Limb (tissue), 2 donors: Measurements from ENCODE around the gene CALHM1.
"Not testable (repeated sequence)": the region's sequence is repeated elsewhere in the genome, so short reads cannot be mapped to it uniquely, and the experiment has no call there.

Experiments used
- DNase-seq, 2 donors: peaks; one replicate each; pipeline ENCODE4 v3.0.0-alpha.2; 2016; ENCODE audit errors: extremely low spot score in 2 of 2

The CALHM1 gene, protein sequence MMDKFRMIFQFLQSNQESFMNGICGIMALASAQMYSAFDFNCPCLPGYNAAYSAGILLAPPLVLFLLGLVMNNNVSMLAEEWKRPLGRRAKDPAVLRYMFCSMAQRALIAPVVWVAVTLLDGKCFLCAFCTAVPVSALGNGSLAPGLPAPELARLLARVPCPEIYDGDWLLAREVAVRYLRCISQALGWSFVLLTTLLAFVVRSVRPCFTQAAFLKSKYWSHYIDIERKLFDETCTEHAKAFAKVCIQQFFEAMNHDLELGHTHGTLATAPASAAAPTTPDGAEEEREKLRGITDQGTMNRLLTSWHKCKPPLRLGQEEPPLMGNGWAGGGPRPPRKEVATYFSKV

GRCh38 chr10:103458720-103459119 is at the start of gene CALHM1:
Gene CALHM1, minus strand, starts transcription at chr10:103458900. Its CDS starts 149 bp downstream, at chr10:103458751.
- DNase-seq: no peak

DNA sequence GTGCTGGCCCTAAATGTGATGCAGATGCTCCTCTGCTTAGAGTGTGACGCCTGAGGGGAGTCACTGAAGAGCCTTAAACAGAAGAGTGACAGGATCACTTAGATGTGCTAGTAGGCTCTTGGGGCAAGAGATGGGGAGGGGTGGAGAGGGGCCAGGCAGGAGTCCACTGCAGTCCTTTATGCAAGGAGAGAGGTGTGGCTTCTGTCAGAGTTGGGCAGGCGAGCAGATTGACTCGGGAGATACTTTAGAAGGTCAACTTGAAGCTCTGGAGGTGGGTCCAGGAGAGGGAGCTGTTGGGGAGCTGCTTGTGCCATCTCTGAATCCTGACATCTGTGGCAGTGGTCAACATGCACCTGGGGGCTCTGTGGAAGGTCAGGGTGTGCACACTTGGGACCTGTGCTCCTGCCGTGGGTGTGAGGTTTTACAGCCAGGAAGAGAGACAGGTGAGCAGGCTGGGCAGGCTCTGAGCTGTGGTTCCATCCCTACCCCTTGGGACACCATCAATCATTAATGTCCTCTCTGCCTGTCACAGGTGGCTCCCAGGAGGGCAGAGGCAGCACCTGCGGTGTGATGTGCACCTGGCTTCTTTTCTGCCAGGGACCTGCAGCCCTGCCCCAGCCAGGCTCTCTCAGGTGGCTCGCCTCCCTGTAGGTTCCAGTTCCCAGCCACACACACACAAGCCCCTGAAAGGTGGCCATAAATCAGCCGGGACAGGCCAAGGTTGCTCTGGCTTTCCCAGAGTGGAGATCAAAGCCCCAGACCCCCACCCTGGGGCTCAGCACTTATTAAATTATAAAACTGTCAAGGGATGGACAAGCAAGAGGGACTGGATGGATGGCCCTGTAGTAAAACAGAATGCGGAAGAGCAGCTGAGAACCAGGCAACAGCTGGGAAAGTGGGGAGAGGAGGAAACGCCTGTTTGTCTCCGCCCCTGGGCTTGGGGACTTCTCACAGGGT is 48.8 kb upstream of the CALHM1 start:
- DNase-seq: no peak

DNA sequence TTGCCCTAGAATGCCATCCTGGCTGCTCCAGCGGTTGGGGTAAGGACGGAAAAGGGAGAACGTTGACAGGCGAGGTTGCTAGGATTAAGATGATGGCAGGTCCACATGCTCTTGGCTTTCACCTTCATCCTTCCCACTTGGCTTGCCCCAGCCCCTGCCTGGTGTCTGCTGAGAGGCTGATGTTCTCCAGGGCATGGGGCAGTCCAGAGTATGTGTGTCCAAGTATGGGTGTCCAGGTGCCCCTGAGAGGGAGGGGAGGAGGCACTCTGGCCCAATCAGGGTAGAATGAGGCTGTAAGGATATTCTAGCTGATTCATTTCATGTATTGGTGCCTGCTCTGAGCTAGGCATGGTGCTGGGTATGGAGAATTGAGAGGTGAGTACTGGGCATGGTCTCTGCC is 47.4 kb upstream of the CALHM1 start:
- DNase-seq: no peak

GRCh38 chr10:103504181-103504783 is 45.6 kb upstream of the CALHM1 start:
- DNase-seq: no peak

DNA sequence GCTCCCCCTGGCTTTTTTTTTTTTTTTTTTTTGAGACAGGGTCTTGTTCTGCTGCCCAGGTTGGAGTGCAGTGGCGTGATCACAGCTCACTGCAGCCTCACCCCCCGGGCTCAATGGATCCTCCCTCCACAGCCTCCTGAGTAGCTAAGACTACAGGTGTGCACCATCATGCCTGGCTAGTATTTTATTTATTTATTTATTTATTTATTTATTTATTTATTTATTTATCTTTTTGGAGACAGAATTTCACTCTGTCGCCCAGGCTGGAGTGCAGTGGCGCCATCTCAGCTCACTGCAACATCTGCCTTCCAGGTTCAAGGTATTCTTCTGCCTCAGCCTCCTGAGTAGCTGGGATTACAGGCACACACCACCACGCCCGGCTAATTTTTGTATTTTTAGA is 45.1 kb upstream of the CALHM1 start:
- not testable (repeated sequence) for DNase-seq

DNA sequence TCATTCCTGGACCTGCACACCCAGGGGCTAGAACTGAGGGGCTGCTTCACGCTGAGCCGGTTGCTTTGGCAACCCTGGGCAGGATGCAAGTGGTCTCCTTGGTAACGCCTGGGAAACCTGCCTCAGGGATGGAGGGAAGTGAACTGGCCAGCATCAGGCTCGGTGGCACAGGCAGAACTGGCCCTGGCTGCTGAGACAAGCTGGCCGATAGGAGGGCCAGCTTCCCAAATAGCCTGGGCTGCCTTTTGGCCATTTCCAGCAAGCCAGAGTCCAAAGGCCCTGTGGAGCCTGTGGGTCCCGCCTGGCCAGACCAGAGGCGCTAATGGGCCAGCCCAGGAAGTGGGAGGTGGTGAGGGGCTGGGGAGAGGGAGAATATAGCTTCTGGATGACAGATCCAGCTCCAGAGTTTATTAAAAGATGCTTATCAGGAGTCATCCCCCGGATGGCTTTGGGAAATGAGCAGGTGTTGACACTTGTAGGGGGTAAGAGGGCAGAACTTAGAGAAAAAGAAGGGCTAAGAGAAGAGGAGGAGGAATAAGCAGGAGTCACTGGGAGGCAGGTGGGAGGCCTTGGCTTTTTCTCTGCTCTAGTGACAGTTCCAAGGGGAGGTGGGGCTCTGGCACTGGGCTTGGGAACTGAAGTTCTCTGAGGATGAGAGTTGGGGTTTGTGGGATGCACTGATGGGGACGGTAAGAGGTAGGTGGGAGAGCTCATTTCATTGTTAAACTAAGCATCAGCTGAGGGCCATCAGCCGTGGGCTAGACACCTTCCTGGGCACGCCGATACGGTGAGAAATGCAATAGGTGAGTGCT is 44.4 kb upstream of the CALHM1 start:
- no peak for DNase-seq

DNA sequence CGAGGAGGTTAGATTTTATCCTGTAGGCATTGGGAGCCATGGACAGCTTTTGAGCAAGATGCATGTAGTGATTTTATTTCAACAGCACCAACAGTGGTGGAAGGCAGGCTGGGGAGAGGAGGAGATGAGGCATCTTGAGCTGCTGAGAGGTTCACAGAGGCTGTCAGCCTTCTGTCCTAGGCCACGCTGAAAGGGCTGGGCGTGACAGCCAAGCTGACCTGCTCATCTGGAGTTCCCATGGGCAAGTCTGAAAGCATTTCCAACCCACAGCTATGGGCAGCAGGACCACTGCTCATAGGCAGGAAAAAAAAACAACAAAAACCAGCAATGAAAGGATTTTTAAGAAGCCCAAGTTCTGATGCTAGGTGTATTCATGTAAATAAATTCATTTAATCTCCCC is 42.5 kb upstream of the CALHM1 start:
- no peak for DNase-seq

DNA sequence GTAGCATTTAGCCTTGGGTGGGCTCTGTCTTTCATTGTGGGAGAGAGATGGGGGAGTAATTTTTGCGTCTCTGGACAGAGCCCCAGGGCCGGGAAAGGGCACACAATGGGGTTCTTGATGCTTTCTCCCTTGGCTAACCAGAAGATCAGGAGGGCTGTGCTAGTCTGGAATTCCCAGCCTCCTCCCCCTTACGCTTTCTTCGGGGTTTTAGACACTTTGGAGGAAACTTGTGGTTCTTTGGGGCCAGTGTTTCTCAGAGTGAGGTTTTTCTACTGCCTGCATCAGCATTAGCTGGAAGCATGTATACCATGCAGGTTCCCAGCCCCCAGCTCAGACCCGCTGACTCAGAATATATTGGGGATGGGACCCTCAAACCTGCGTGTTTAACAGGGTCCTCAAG is 41.8 kb upstream of the CALHM1 start:
- DNase-seq: no peak

DNA sequence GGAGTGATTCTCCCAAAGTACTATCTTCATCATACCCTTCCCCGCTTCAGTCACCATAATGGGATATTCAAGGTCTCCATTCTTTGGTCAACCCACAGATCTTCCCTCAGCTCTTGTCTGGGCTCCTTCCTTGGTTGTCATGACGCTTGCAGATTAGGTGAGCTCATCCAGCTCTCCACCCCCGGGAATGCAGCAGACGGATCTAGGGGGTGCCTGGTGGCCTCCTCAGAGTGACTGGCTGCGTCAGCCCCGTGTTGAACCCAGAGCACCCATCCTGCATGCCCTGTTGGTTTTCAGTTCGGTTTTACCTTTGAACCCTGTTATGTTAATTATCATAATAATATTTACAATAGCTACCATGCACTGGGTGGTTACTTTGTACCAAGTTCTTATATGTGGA is 41.2 kb upstream of the CALHM1 start:
- DNase-seq: no peak

- DNase-seq: no peak
Measured at GRCh38 chr10:103498936-103499638, 40.4 kb upstream of the CALHM1 start.

- no peak for DNase-seq
Measured at GRCh38 chr10:103497161-103497915, 38.6 kb upstream of the CALHM1 start.

GRCh38 chr10:103495321-103495720 is 36.6 kb upstream of the CALHM1 start:
- DNase-seq: no peak

DNA sequence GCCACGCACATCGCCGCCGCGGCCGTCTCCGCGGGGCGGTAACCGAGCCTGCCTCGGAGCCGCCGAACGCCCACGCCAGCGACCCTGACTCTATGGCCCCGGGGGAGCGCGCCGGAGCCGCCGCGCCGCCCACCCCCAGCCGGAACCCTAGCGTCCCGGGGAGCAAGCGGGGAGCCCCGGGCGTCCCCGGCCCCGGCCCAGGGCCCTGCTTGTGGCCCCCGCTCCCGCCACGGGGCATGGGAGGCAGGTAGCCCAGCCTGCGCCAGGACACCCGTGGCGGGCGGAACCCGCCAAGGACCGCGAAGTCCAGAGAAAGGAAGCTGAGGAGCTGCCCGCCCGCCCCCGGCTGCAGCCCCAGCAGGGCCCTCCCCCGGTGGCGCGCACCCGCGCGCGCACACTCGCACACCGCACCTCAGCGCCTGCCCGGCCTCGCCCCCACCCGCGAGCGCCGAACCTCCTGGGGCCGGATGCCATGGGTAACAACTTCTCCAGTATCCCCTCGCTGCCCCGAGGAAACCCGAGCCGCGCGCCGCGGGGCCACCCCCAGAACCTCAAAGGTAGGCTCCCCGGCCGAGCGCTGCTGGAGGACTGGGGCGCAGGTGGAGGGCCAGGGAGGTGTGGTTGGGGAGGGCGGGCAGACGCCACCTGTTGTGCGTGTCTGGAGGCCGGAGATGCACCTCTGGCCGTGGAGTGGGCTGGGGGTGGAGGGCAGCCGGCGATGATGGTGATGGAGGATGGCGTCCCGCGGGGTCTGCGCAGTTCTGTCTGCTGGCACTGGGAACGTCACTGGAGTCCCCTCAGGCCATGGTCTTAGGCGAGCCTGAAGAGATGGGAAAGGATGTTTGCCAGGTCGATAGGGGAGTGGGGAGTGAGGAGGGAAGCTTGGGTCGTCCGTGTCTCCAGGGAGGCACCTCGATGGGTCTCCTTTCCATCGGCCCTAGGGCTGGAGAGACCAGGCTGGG is 35.5 kb upstream of the CALHM1 start:
- peak in 1 of 2 donors; percentile 68 for DNase-seq

- peak; percentile 67 to 75 for DNase-seq
Measured at GRCh38 chr10:103493362-103493915, 34.7 kb upstream of the CALHM1 start, which contains the start of gene NEURL1. Gene NEURL1, plus strand, starts transcription at chr10:103493705. Its CDS starts 683 bp downstream, at chr10:103494388.

GRCh38 chr10:103492655-103493261 is 34.1 kb upstream of the CALHM1 start:
- DNase-seq: no peak

GRCh38 chr10:103491729-103492364 is 33.1 kb upstream of the CALHM1 start:
- DNase-seq: peak in 1 of 2 donors; percentile 49

GRCh38 chr10:103490986-103491314 is 32.2 kb upstream of the CALHM1 start:
- no peak for DNase-seq

- DNase-seq: no peak
Measured at GRCh38 chr10:103487410-103487708, 28.7 kb upstream of the CALHM1 start.
